Liver (tissue), 2 donors: ENCODE results near the gene INPP4A.

ENCODE experiments used
- CTCF ChIP-seq: fragments of 150-350 bp; IDR thresholded peaks from 2 replicates; pipeline ENCODE4 v1.5.1; 2017; ENCODE audit warnings: improper control_type of control experiment, low read depth, low read length; ENCODE audit not compliant: missing input control
- TF ChIP-seq, protein P1 (sequence below): IDR thresholded peaks from 2 replicates; pipeline ENCODE4 v1.6.1; 2016; ENCODE audit warnings: antibody characterized with exemption, mild to moderate bottlenecking
- donor health status: healthy.

DNA sequence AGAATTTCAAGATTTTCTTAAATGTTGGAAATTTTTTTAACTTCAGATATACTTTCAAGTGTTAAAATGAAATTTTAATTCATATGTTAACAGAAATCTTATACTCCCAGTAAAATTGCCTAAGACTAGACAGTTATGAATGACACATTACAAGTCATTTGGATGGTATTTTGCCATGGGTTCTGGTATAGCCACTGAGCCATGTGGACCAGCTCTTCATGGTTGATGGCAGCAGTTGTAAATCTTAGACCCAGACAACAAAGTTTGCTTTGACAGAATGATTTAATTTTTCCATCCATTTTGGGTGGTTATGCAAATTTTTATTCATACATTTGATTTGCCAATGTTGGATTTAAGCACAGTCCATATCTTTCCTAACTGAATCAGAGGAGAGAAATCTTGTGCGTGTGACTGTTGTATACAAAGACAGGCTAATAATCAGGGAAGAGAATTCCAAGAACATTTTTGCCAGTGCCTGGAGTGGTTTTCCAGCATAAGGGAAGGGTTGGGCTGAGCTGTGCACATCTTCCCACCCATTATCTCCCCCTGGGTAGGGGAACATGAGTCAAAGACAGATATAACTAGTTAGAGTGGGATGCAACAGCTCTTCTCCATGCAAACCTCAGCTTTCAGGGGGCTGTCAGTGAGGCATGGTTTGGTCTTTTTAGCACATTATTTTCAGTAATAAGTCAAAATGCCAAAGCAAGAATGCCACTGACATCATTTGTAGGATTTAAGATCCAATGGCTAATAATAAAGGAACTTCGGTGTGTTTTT is 28.1 kb upstream of the INPP4A start:
- no peak for TF ChIP-seq CTCF
- TF ChIP-seq, protein P1, sequence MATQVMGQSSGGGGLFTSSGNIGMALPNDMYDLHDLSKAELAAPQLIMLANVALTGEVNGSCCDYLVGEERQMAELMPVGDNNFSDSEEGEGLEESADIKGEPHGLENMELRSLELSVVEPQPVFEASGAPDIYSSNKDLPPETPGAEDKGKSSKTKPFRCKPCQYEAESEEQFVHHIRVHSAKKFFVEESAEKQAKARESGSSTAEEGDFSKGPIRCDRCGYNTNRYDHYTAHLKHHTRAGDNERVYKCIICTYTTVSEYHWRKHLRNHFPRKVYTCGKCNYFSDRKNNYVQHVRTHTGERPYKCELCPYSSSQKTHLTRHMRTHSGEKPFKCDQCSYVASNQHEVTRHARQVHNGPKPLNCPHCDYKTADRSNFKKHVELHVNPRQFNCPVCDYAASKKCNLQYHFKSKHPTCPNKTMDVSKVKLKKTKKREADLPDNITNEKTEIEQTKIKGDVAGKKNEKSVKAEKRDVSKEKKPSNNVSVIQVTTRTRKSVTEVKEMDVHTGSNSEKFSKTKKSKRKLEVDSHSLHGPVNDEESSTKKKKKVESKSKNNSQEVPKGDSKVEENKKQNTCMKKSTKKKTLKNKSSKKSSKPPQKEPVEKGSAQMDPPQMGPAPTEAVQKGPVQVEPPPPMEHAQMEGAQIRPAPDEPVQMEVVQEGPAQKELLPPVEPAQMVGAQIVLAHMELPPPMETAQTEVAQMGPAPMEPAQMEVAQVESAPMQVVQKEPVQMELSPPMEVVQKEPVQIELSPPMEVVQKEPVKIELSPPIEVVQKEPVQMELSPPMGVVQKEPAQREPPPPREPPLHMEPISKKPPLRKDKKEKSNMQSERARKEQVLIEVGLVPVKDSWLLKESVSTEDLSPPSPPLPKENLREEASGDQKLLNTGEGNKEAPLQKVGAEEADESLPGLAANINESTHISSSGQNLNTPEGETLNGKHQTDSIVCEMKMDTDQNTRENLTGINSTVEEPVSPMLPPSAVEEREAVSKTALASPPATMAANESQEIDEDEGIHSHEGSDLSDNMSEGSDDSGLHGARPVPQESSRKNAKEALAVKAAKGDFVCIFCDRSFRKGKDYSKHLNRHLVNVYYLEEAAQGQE = no peak
